Measurements from ENCODE around the gene SSR3.
"Not testable (repeated sequence)": the region's sequence is repeated elsewhere in the genome, so short reads cannot be mapped to it uniquely, and the experiment has no call there.

Gene SSR3

DNA sequence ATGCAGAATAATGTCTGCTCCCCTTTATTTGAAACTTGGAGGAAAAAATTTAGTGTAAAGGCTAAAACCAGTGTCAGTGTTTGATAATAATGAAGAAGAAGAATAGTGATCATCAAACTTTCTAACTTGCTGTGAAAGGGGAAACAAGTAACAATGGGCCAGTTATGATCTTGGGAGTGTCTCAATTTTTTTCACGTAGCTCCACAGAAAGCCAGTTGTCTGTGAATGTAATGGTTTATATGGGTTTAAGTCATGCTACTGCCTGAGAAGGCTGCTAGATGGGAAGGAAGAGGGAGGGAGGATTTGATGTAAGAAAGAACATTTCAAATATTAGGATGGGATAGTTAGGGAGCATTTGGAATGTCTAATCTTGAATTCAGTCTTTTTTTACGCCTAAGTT lies 21.1 kb upstream of the SSR3 start:
- DNase-seq (ENCODE audit: low spot score): no peak

DNA sequence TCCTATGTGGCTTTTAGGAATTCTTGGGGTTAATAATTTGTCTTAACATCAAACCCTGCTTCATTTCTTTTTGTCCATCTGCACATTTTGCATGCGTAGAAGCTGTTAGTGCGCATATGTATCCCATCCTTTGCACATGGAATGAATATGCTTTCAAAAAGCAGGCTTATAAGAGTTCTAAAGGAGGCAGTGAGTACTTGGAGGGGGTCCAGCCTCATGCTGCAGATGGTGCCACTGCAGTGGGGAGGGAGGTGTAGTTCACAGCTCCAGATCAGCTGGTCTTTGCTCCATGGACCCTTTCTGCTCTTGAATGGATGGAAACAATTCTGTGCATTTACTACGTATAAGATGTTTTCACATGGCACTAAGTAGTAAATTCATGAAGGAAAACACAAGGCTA lies 20.7 kb upstream of the SSR3 start:
- no peak for DNase-seq (ENCODE audit: low spot score)

DNA sequence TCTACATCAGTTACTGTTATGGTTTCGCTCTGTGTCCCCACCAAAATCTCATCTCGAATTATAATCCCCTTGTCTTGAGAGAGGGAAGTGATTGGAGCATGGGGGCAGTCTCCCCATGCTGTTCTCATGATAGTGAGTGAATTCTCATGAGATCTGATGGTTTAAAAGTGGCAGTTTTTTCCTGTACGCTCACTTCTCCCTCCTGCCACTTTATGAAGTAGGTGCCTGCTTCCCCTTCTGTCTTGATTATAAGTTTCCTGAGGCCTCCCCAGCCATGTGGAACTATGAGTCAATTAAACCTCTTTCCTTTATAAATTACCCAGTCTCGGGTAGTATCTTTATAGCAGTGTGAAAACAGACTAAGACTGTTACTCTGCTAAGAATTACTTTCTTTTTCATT lies 15.0 kb upstream of the SSR3 start:
- not testable (repeated sequence) for DNase-seq (ENCODE audit: low spot score)

DNA sequence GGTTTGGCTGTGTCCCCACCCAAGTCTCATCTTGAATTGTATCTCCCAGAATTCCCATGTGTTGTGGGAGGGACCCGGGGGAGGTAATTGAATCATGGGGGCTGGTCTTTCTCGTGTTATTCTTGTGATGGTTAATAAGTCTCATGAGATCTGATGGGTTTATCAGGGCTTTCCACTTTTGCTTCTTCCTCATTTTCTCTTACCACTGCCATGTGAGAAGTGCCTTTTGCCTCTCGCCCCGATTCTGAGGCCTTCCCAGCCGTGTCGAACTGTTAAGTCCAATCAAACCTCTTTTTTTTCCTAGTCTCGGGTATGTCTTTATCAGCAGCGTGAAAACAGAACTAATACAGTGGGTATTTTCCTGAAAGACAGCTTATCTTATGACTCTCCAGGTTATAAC lies 14.1 kb upstream of the SSR3 start:
- not testable (repeated sequence) for DNase-seq (ENCODE audit: low spot score)

DNA sequence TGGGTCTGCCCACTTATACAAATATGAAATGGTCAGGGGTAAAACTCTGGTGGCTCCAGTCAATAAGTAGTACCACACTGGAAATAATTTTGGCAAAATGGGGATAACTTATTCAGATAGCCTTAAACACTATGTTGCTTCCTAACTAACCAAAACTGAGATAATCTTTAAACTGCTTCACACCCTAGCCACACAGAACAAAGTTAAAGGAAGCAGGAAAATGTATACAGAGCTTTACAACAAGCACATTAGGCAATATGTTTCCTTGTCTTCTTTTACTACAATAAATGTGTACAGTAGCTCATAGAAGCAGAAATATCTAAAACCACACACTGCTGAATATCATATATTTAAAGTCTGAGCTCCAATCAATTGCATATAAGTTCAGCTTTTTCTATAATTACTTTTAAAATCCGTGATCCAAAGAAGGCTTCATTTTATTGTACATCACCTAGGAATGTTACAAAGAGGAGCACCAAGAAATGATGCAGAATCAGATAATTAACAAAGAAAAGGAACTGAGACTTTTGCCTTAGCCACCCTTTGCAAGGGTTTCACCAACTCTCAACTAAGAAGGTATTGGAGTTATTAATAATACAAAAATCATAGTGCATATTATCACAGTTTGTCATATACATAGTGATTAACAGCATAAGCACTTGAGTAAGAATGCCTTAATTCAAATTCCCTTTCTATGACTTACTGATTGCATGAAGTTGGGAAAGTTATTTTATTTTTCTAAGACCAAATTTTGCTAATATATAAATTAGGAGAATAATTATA lies 9.2 kb upstream of the SSR3 start:
- no peak for DNase-seq (ENCODE audit: low spot score)

DNA sequence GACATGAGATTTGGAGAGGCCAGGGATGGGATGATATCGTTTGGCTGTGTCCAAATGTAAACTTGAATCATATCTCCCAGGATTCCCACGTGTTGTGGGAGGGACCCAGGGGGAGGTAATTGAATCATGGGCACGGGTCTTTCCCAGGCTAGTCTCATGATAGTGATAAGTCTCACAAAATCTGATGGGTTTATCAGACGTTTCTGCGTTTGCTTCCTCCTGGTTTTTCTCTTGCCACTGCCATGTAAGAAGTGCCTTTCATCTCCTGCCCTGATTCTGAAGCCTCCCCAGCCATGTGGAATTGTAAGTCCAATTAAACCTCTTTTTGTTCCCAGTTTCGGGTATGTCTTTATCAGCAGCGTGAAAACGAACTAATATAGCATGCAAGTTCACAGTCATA lies 7.6 kb upstream of the SSR3 start:
- not testable (repeated sequence) for DNase-seq (ENCODE audit: low spot score)

DNA sequence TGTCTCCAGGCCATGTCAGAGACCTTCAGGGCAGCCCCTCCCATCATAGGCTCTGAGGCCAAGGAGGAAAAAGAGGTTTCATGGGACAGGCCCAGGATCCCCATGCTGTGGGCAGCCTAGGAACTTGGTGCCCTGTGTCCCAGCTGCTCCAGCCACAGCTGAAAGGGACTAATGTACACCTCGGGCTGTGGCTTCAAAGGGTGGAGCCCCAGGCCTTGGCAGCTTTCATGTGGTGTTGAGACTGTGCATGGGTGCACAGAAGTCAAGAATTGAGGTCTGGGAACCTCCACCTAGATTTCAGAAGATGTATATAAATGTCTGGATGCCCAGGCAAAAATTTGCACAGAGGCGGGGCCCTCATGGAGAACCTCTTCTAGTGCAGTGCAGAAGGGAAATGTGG lies 6.6 kb upstream of the SSR3 start:
- no peak for DNase-seq (ENCODE audit: low spot score)

DNA sequence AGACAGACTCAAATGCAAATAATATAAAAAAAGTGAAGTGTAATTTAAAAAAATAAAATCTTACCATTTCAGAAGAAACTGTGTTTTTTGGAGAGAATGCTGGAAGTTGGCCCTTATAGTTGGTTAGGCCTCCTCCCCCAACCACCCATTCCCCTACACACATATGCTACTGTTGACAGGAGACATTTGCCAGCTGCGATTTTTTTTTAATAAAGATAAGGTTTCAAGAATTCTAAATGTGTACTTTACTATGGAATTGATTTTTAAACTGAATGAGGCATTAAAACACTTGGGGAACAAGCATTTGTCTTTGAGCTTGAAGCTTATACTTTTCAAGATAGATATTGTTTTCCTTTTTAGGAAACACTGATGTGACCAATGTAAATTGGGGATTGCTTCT lies 4.4 kb upstream of the SSR3 start:
- DNase-seq (ENCODE audit: low spot score): no peak

DNA sequence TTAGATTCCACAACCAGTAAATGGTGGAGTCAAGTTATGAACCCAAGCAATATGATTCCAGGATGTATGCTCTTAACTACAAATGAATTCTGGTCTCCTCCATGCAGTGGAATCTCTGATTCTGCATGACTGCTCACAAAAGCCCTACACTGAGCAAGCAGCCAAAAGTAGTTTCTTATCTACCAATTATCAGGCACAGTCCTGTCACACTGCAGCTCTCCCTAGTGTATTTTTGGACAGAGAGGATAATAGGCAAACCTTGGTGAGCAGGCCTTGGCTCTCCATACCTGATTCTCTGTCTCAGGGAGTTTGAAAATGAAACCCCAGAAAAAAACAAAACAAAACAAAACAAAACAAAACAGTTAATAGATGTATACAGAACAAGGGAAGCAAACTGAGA lies 3.5 kb upstream of the SSR3 start:
- DNase-seq (ENCODE audit: low spot score): no peak

DNA sequence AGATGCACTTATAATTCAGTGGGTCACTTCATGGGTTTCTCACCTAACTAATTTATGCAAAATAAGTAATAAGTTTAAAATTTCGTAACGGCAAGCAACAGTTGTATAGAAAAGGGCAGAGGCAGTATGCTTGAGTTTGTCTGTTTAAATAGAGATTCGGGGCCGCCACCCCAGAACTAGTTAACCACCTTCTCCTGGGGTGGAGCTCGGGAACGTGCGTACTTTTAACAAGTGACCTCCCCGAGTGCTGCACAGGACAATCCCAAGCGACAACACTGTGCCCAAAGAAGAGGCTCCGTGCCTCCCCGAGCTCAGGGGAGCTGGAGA lies 439 bp downstream of the SSR3 start:
- DNase-seq (ENCODE audit: low spot score): no peak

DNA sequence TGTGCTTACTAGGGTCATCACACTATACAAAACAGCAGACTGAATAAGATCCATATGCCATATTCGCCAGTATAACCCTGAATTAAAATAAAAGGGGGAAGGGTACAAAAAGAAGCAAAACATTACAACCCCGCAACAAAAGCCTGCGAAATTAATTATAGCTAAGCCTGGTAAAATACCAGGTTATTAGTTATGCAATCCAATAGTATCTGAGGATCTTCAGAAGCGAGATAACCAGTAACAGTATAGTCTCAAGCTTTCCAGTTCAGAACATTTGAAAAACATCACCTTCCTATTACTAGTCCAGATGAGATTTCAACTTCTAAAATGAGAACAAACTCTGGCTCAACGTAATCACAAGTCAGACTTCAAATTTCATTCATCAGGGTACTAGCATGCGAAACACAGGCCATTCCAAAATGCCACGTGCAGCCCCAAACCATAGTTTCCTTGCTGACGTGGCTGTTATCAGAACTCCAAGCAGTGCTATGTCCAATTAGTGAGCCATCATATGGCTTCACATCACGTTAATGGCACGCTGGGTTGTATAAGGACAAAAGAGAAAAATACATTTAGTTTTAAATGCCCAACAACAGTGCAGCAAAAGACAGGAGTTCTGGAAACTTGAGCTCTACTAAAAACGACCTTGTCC lies 1.1 kb downstream of the SSR3 start:
- peak; percentile 49 for DNase-seq (ENCODE audit: low spot score)

DNA sequence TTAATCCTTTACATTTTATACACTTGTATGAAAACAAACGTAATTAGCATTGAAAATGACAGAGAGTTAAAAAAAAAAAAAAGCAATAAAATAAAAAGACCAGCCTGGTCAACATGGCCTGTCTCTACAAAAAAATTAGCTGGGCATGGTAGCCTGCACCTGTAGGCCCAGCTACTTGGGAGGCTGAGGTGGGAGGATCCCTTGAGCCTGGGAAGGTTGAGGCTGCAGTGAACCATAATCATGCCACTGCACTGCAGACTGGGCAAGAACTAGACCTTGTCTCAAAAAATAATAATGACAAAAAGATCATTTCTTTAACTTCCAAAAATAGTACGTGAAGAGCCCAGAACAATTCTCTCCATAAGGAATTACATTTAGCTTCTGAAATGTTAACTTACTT lies 1.9 kb downstream of the SSR3 start:
- DNase-seq (ENCODE audit: low spot score): no peak

DNA sequence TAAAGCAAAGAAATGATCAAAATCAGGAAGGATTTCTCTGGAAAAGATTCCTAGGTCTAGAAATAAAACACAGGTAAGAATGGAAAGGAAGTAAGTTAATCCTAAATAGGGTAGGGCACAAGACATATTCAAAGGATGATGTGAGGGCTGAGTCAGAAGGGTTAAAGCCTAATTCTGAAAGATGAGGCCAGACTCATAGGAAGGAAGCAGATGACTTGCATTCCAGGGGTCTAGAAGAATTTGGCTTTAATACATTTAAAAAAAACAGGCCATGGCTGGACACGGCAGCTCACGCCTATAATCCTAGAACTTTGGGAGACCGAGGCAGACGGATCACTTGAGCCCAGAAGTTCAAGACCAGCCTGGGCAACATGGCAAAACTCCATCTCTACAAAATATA lies 3.2 kb downstream of the SSR3 start:
- peak; percentile 90 for DNase-seq (ENCODE audit: low spot score)

DNA sequence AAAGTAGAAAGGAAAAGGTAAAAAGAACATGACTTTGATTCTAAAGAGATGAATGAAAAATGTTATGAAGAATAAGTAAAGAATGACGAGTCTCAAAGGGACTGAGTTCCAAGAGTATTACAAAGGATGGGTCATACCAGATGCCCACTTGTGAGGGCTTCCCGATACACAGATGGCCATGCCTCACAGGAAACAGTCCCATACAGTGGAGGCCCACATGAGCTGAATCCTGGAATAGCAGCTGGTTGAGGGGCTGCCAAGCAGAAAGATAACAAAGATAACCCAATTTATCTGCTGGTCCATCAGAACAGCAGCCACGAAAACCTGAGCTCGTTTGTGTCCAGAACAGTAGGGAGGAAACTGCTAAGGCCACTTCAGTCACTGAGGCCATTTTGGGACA lies 3.7 kb downstream of the SSR3 start:
- DNase-seq (ENCODE audit: low spot score): peak; percentile 42

DNA sequence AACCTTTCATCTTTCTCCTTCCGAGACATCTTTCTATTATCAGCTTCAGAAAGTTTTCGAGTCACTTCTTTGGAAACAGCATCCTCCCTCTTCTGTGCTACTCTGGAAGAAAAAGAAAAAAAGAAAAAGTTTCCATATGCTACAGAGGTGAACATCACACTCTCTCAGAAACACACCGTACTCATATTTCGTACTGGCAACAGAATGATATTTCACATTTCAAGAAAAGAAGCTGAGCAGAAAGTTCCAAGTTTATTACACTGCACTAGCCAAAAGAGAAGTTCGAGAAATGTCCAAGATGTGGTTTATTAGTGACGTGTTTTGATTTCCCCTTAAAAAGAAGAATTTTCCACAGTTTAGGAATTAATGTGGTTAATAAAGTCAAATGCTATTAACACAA lies 6.0 kb downstream of the SSR3 start:
- DNase-seq (ENCODE audit: low spot score): no peak

DNA sequence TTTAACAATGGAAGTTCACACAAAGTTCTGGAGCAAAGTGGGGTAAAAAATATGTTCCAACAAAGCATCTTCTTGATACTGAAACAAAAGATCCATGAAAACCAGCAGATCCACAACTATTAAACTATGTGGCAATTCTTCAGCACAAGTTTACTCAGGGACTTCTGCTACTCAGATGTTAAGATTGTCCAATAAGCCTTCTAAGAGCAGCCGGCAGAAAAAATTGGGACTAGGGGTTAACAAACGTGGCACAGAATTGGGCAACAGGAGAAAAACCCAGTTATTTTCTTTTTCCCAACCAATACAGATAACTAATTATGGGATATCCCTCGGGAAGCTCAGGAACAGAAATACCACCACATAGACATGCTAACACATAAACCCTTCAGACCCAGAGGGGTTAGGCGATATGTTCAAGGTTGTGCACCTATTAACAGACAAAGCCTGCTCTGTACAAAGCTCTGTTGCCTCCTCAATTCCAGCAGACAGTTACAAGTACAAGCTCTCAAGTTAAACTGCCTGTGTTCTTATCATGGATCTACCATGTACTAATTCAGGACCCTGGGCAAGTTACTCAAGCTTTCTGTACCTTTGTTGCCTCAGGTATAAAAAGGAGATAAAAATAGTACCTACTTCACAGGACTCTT lies 6.8 kb downstream of the SSR3 start:
- DNase-seq (ENCODE audit: low spot score): no peak

DNA sequence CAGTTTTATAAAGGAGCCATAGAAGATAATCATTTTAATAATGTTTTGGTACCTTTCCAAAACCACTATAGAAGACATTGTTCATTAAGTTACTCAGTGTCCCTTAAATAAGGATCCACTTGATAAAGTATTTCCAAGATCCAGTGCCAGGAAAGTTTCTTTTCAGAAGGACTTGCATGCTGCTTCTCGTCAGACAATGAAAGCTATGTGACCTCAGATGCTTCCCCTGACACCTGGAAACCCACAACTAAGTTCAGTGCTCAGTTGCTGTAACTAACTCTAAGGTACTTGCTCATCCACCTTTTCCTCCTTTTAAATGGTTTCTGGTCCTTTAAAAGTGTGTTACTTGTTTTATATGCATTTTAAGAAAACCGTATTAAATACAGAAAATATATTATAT lies 7.3 kb downstream of the SSR3 start:
- peak; percentile 60 for DNase-seq (ENCODE audit: low spot score)

DNA sequence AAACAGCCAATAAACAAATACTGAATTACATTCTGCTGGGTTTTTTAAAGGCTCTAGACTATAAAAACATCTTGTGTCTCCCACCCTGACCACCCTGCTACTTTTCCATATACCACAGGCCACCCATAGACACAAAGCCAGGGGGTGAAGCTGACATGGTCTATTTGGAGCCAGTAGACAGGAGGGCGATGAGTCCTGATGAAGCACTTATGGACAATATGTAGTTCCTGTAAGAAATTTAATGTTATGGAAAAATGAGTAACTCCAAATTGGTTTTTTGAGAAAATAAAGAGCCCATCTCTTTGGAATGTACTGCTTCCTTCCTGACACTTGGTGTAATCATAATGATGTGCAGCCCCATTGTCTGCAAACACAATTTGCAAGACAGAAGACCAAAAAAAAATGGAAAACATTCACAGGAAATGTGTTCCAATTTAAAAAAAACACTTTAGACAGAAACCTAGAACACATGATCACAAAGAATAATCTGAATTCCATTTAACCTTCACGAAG lies 11.8 kb downstream of the SSR3 start:
- DNase-seq (ENCODE audit: low spot score): no peak

DNA sequence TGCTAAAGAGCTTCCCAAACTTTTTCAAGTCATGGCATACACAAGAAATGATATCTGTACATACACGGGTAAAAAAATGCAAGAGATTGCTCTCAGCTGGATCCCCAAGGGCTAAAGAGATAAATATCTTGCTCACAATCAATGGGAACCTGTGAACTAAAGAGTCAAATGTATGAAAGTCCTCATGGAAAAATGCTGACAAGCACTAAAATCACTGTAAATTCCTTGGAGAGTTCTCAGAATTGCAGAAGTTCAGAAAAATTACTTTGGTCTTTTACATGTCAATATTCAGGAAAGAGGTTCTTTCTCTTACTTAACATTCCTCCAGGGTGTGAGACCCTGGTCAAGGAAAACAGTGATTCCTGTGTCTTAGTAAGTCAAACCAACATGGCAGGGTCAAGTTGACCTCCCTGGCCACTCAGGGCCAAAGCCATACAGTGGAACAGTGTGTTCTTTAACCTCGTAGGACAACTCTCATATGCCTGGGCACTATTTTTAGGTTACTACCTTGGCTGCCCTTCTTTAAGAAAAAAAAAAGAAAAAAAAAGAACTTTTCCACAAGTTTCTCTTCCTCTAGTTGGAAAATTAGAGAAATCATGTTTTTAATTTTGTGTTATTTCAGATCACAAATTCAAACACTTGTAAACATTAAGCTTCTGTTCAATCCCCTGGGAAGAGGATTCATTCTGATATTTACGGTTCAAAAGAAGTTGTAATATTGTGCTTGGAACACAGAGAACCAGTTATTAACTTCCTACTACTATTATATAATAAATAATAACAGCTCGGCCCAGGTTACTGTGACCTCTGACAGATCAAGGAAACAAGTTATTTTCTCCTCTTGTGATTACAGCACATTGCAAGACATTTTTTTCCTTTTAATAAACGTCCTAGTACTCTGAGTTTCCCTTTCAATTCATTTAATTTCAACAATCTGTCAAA lies 12.5 kb downstream of the SSR3 start:
- no peak for DNase-seq (ENCODE audit: low spot score)

DNA sequence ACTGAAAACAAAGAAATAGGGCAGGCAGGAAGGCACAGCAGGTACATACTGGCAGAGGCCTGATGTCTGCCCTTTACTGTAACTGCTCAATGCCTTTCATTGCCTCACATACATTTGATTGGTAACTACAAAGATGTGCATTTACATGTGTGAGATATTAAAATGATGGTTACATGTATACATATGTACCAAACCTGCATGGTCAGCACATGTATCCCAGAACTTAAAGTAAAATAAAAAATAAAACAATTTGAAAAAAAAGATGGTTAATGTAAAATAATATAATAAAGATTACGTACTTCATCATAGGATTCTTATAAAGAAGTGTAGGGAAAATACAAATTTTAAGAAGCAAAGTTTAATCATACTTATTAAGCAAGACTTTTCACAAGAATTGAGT lies 15.1 kb downstream of the SSR3 start:
- DNase-seq (ENCODE audit: low spot score): no peak

DNA sequence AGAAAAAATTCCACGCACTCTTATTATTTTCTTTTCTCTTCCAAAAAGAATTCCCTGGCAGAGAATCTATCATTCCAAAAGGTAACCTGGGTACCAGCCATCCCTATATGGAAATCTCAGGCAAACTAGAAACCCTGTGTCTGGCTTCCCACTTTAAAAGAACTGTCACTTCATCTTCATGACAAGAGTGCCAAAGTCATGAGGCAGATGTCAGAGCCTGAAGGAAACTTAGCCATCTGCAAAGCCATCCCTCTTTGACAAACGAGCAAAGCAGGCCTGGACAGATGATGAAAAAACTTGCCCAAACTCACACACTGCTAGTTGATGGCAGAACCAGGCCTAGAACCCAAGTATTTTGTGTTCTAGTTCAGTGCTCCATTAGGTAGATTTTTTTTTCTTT lies 15.9 kb downstream of the SSR3 start:
- DNase-seq (ENCODE audit: low spot score): no peak
